Endothelial cell of umbilical vein (primary cell): Measurements from ENCODE around the gene ZBTB17. TPM values are rescaled to one million over a fixed set of nuclear protein-coding genes. Genes with fewer than 3 reads are reported as not detected.

ENCODE experiments used
- BruUV-seq: library from RNA; stranded (reverse); fragments of 400-500 nt; replicated peaks from 2 replicates; lab custom pipeline; 2021; lab: Mats Ljungman, UMichigan
- CTCF ChIA-PET: fragments of 300-600, 350-600 bp; sonication (Branson Sonifier 250); formaldehyde crosslinking; loops from one replicate; lab custom pipeline; 2021; ENCODE audit warnings: antibody characterized with exemption, inconsistent platforms; lab: Charles Lee
- POLR2A ChIA-PET: fragments of 300-600, 350-600 bp; sonication (Branson Sonifier 250); formaldehyde crosslinking; loops from one replicate; lab custom pipeline; 2021; ENCODE audit warnings: antibody characterized with exemption, inconsistent platforms; lab: Charles Lee
- DNase-seq: peaks from one replicate; pipeline ENCODE4 v3.0.0-alpha.2; 2011; ENCODE audit warnings: low read depth, low spot score
- FAIRE-seq: peaks from 2 replicates; lab custom pipeline; 2011; peaks lifted over from hg19 to GRCh38; lab: Jason Lieb, UNC
- H2AFZ ChIP-seq: 2 replicates; pipeline ENCODE4 v1.6.0; 2012; ENCODE audit warnings: low read depth, low read length, control low read depth, inconsistent platforms
- H3K27ac ChIP-seq: 2 replicates; pipeline ENCODE4 v1.5.1; 2011; ENCODE audit warnings: low read depth, mild to moderate bottlenecking, control low read depth, low read length, moderate library complexity; ENCODE audit not compliant: insufficient read depth
- H3K27me3 ChIP-seq, 2 experiments: 2 replicates each; pipeline versions ENCODE4 v1.6.0 to v1.6.1; 2011; ENCODE audit warnings: low read length in 2 of 2, mixed read lengths in 1 of 2; ENCODE audit not compliant: control insufficient read depth in 2 of 2, insufficient read depth in 2 of 2
- H3K36me3 ChIP-seq, 2 experiments: 2 replicates in 1 of 2; 3 replicates in 1 of 2; pipeline ENCODE4 v1.5.1; 2011; ENCODE audit warnings: low read length in 2 of 2, mild to moderate bottlenecking in 1 of 2, moderate library complexity in 1 of 2; ENCODE audit not compliant: control insufficient read depth in 2 of 2, insufficient read depth in 2 of 2; ENCODE audit errors: extremely low read depth in 1 of 2
- H3K4me1 ChIP-seq: 3 replicates; pipeline ENCODE4 v1.5.1; 2011; ENCODE audit warnings: mild to moderate bottlenecking, low read length; ENCODE audit not compliant: control insufficient read depth, insufficient read depth; ENCODE audit errors: extremely low read depth
- H3K4me2 ChIP-seq: 2 replicates; pipeline ENCODE4 v1.6.1; 2011; ENCODE audit warnings: low read length, control low read depth, mixed read lengths; ENCODE audit not compliant: insufficient read depth
- H3K4me3 ChIP-seq, 3 experiments: fragments of 200-600 bp in 1 of 3; sonication (generic), shearing (Covaris generic) in 1 of 3; replicated peaks in 1 of 3; 2 replicates each; pipeline ENCODE4 v1.5.1; 2011 to 2016; ENCODE audit warnings: control low read depth in 3 of 3, low read length in 3 of 3, mild to moderate bottlenecking in 2 of 3, inconsistent platforms in 1 of 3, low read depth in 1 of 3, moderate library complexity in 1 of 3; ENCODE audit not compliant: insufficient read depth in 1 of 3
- H3K79me2 ChIP-seq: 2 replicates; pipeline ENCODE4 v1.6.0; 2012; ENCODE audit warnings: low read length, inconsistent platforms; ENCODE audit not compliant: control insufficient read depth, insufficient read depth
- H3K9ac ChIP-seq: replicated peaks from 2 replicates; pipeline ENCODE3; 2011; ENCODE audit warnings: low read length, control low read depth; ENCODE audit not compliant: insufficient read depth; ENCODE audit errors: extremely low read depth
- H3K9me1 ChIP-seq: replicated peaks from 3 replicates; pipeline ENCODE4 v1.6.0; 2011; ENCODE audit warnings: mild to moderate bottlenecking, low read length; ENCODE audit not compliant: control insufficient read depth, insufficient read depth; ENCODE audit errors: extremely low read depth
- H3K9me3 ChIP-seq: replicated peaks from 2 replicates; pipeline ENCODE4 v1.5.1; 2012; ENCODE audit warnings: low read length, inconsistent platforms; ENCODE audit not compliant: control insufficient read depth, insufficient read depth
- H4K20me1 ChIP-seq: replicated peaks from 2 replicates; pipeline ENCODE3; 2011; ENCODE audit warnings: mild to moderate bottlenecking, low read length; ENCODE audit not compliant: control insufficient read depth, insufficient read depth; ENCODE audit errors: extremely low read depth
- CTCF ChIP-seq, 2 donors: IDR thresholded peaks; 1 replicate in 1 of 2; 2 replicates in 1 of 2; pipeline ENCODE4 v1.5.1; 2011; ENCODE audit warnings: low read length in 2 of 2, mild to moderate bottlenecking in 2 of 2, moderate library complexity in 2 of 2, control low read depth in 1 of 2, inconsistent platforms in 1 of 2, low read depth in 1 of 2; ENCODE audit not compliant: insufficient read depth in 1 of 2; ENCODE audit errors: extremely low read depth in 1 of 2
- EZH2 ChIP-seq: IDR thresholded peaks from 2 replicates; pipeline ENCODE4 v1.6.1; 2012; ENCODE audit warnings: borderline replicate concordance, low read depth, mild to moderate bottlenecking, moderate library complexity, low read length, inconsistent platforms; ENCODE audit not compliant: severe bottlenecking
- FOS ChIP-seq: IDR thresholded peaks from 2 replicates; pipeline ENCODE4 v1.6.1; 2011; ENCODE audit warnings: mild to moderate bottlenecking, low read length, moderate library complexity, borderline replicate concordance; ENCODE audit not compliant: insufficient read depth
- GATA2 ChIP-seq: IDR thresholded peaks from 2 replicates; pipeline ENCODE4 v1.7.0; 2011; ENCODE audit warnings: low read depth, mild to moderate bottlenecking, moderate library complexity, mixed read lengths, low read length; ENCODE audit not compliant: insufficient read length, insufficient read depth
- JUN ChIP-seq: IDR thresholded peaks from 2 replicates; pipeline ENCODE4 v1.6.1; 2011; ENCODE audit warnings: borderline replicate concordance, low read depth; ENCODE audit not compliant: insufficient read length, insufficient read depth
- MAX ChIP-seq: IDR thresholded peaks from 2 replicates; pipeline ENCODE4 v1.6.1; 2011; ENCODE audit not compliant: insufficient read depth, insufficient read length
- MYC ChIP-seq: IDR thresholded peaks from one replicate; pipeline ENCODE4 v1.6.1; 2011; ENCODE audit warnings: mild to moderate bottlenecking, low read depth, low read length
- POLR2A ChIP-seq: IDR thresholded peaks from 2 replicates; pipeline ENCODE4 v1.6.1; 2012; ENCODE audit warnings: low read depth, mild to moderate bottlenecking, control low read depth, low read length
- POLR2AphosphoS5 ChIP-seq: IDR thresholded peaks from 2 replicates; pipeline ENCODE4 v1.6.1; 2012; ENCODE audit warnings: low read depth, mild to moderate bottlenecking, control low read depth, low read length, moderate library complexity; ENCODE audit not compliant: insufficient read depth
- dilution Hi-C: fragments of 300-500 bp; cut with MboI; formaldehyde crosslinking; loops from one replicate; pipeline ENCODE4 v1.15.0; 2019; ENCODE audit warnings: low sequenced_read_pairs; ENCODE audit not compliant: extremely low pct_ligation_motif_present
- intact Hi-C: fragments of 100-400 bp; cut with micrococcal nuclease; formaldehyde crosslinking; loops from one replicate; pipeline ENCODE4 v1.10.0; 2022
- polyA plus RNA-seq, 4 experiments: library from polyadenylated mRNA; depleted of rRNA in 3 of 4; stranded (reverse) in 3 of 4; unstranded in 1 of 4; fragments of >200 nt; gene quantifications; 2 replicates each; pipeline versions ENCODE4 v1.2.1 to v1.2.3, GENCODE V29; 2011 to 2012; ENCODE audit warnings: missing spikeins in 1 of 4
- total RNA-seq: library from RNA; stranded (reverse); gene quantifications from 2 replicates; pipeline ENCODE4 v1.2.3, GENCODE V29; 2021

The ZBTB17 gene
- total and polyA plus RNA-seq, 2 donors (not counting 3 experiments of a cell fraction or from before 2014, with no cell fraction given): 43.9 to 72.7 TPM

- Histone ChIP-seq H3K4me1 (peaks cover 30% of the 10 kb centered on the region), H3K27ac (no peak overlapping the region), H3K36me3 (no peaks in the 10 kb centered on the region), H3K79me2 (peaks cover 53% of the 10 kb centered on the region), H2AFZ (no peak overlapping the region), H3K9me3 (no peaks in the 10 kb centered on the region), H3K4me3 (no peak overlapping the region), H3K27me3 (no peaks in the 10 kb centered on the region), H3K4me2 (peak overlapping the region; percentile 12), H3K9ac (no peak overlapping the region), H4K20me1 (no peaks in the 10 kb centered on the region), H3K9me1 (no peaks in the 10 kb centered on the region)
- POLR2A ChIA-PET: interaction anchor here (0.6 kb wide), 2 partner anchors 214 to 275 kb away, joined by 3 read pairs; no protein-coding TSS in a partner anchor
- CTCF ChIA-PET: interaction anchor here (0.7 to 4.0 kb wide), 17 partner anchors 10 to 168 kb away, joined by 3 to 18 read pairs (median 5); partner anchors contain the start of gene ZBTB17
- BruUV-seq: no TSS peak
- no peak for FAIRE-seq
- DNase-seq: no peak
- intact Hi-C loops (loop anchor here (2.0 kb wide), 1 partner anchor 15 kb away; no protein-coding TSS in a partner anchor), dilution Hi-C loops (no loop called here)
- no peak for TF ChIP-seq MYC
- no peak for TF ChIP-seq GATA2
- no peak for TF ChIP-seq JUN
- TF ChIP-seq POLR2A: no peak
- TF ChIP-seq MAX: no peak
- TF ChIP-seq POLR2AphosphoS5: no peak
- no peak for TF ChIP-seq FOS
- no peak for TF ChIP-seq CTCF (IDR thresholded peaks at IDR 0.05; ENCODE audit: extremely low read depth in 1 of 2, insufficient read depth in 1 of 2, low read depth in 1 of 2, low read length in 2 of 2)
- no peak for TF ChIP-seq EZH2
Observed at GRCh38 chr1:15959424-15959823, 16.5 kb downstream of the ZBTB17 start.
